ENCODE results near the gene PXMP2.

GRCh38 chr12:132731574-132731973, 44.2 kb downstream of the PXMP2 start:
- TF ChIP-seq POLR2A (IDR thresholded peaks at IDR 0.05; ENCODE audit: low read length) (no peak), GATA1 (IDR thresholded peaks at IDR 0.05; ENCODE audit: low read depth, low read length) (no peak)

Measured in erythroblast (primary cell).